ENCODE results near the gene SRSF10. TPM values are rescaled to one million over a fixed set of nuclear protein-coding genes. Genes with fewer than 3 reads are reported as not detected.
"Not testable (repeated sequence)": the region's sequence is repeated elsewhere in the genome, so short reads cannot be mapped to it uniquely, and the experiment has no call there.

The SRSF10 gene
- total and polyA plus RNA-seq, 2 experiments from 2014 or later: 99.4 to 121 TPM

DNA sequence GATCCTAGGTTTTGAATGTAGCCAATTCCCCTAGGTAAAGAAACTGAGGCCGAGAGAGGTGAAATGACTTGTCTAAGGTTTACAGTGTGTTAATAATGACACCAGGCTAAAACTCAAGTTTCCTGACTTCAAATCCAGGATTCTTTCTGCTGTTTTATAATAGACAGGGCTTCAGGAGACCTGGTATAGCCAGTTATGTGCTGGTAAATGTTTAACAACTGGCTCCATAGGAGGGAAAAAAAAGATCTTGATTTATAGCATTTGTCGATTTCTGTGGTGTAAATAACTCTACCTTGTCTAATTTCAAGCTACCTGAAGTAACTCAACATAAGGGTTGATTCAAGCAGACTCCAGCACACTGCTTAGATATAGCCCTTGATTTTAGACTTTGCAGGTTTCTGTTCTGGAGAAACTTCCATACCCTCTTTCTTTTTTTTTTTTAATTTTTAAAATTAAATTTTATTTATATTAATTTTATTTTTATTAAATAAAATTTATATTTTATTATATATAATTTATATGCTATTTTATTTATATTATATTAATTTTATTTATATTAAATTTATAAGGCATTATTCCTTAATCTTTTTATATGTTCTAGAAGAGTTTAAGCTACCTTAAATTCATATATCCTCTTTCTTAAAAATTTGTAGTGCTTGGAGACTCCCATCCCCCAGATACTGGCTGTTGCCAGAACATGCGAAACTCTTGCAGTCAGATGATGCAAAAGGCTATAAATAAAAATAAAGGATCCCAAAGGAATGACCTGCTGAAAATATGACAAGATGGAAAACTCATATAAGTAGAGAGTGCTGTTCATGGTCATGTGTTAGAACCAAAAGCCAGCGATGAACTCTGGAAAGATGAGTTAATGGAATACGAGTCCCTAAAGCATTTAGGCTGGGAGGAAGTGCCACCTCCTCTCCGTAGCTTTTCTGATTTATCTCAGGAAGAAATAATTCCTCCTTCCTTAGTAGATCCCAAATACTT is 35.4 kb upstream of the SRSF10 start:
- H3K79me2 ChIP-seq (ENCODE audit: insufficient read depth): no peaks in the 10 kb centered on the region
- H4K20me1 ChIP-seq (ENCODE audit: insufficient read depth): no peaks in the 10 kb centered on the region
- peaks cover 25% of the 10 kb centered on the region for H3F3A ChIP-seq (ENCODE audit: insufficient read depth)
- peak overlapping the region; percentile 88 for H3K27ac ChIP-seq
- in situ Hi-C loops (cut with MboI): no loop called here
- peak; percentile 92 for DNase-seq
- H3K4me2 ChIP-seq (ENCODE audit: unreplicated experiment): peak overlapping the region; percentile 67
- H3K4me3 ChIP-seq: peak overlapping the region; percentile 10; the same call in 1 of the 2 replicates
- H3K9me3 ChIP-seq (ENCODE audit: low read depth): no peaks in the 10 kb centered on the region
- no peak for TF ChIP-seq EZH2 (IDR thresholded peaks at IDR 0.05; ENCODE audit: insufficient read depth, poor library complexity, severe bottlenecking)
- TF ChIP-seq EZH2phosphoT487 (IDR thresholded peaks at IDR 0.05; ENCODE audit: insufficient read depth, low read depth): 0 out of 2 replicates have a peak, but pooled peaks have one; percentile 48
- H3K27me3 ChIP-seq (replicated peaks; ENCODE audit: insufficient read depth): no peaks in the 10 kb centered on the region
- no peaks in the 10 kb centered on the region for H3K9me2 ChIP-seq (ENCODE audit: insufficient read depth)
- WGBS, 2 experiments (ENCODE audit: low coverage in 1 of 2, low lambda C conversion rate in 2 of 2, missing lambda C conversion rate in 2 of 2): 27 to 33% methylated on average over 6 of the region's 6 CpGs
- H2AFZ ChIP-seq: peak overlapping the region; percentile 56
- H3K9ac ChIP-seq: peak overlapping the region; percentile 69
- H3K36me3 ChIP-seq (ENCODE audit: low read depth): no peaks in the 10 kb centered on the region
- H3K4me1 ChIP-seq (ENCODE audit: insufficient read depth): peaks cover 36% of the 10 kb centered on the region

DNA sequence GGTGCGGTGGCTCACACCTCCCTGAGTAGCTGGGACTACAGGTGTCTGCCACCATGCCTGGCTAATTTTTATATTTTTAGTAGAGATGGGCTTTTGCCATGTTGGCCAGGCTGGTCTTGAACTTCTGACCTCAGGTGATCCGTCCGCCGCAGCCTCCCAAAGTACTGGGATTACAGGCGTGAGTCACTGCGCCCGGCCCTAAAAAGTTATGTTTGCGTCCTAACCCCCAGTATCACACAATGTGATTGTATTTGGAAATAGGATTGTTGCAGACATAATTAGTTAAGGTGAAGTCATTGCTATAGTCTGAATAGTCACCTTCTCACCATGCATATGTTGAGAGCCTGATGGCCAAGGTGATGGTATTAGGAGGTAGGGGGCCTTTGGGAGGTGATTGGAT is 32.8 kb upstream of the SRSF10 start:
- H3K4me2 ChIP-seq (ENCODE audit: unreplicated experiment); H2AFZ ChIP-seq; H3K27me3 ChIP-seq (replicated peaks; ENCODE audit: insufficient read depth); H3K9me3 ChIP-seq (ENCODE audit: low read depth); DNase-seq; H4K20me1 ChIP-seq (ENCODE audit: insufficient read depth); H3K36me3 ChIP-seq (ENCODE audit: low read depth); in situ Hi-C loops (cut with MboI); H3K4me3 ChIP-seq; H3K9ac ChIP-seq; H3K79me2 ChIP-seq (ENCODE audit: insufficient read depth); H3K27ac ChIP-seq; H3K9me2 ChIP-seq (ENCODE audit: insufficient read depth): not testable (repeated sequence)
- H3K4me1 ChIP-seq (ENCODE audit: insufficient read depth): peaks cover 26% of the 10 kb centered on the region
- peaks cover 10% of the 10 kb centered on the region for H3F3A ChIP-seq (ENCODE audit: insufficient read depth)
- 95 to 96% methylated on average over 8 of the region's 8 CpGs for WGBS, 2 experiments (ENCODE audit: low coverage in 1 of 2, low lambda C conversion rate in 2 of 2, missing lambda C conversion rate in 2 of 2)

DNA sequence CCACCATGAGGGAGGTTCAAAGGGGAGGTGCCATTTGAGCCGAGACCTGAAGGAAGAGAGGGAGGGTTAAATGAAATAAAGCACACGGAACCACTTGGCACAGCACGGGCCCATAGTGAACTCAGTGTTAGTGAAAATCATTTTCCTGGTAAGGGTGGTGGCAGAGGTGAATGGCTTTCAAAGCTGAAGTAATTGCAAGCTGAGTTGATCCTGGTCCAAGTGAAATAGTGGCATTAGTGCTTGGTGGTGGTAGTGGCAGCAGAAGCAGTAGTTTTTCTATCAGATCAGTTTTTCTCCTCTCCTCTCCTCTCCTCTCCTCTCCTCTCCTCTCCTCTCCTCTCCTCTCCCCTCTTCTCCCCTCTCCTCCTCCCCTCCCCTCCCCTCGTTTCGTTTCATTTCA is 30.5 kb upstream of the SRSF10 start:
- H3K4me2 ChIP-seq (ENCODE audit: unreplicated experiment): no peak overlapping the region
- H3K79me2 ChIP-seq (ENCODE audit: insufficient read depth): no peaks in the 10 kb centered on the region
- H3K27ac ChIP-seq: no peak overlapping the region
- H4K20me1 ChIP-seq (ENCODE audit: insufficient read depth): no peaks in the 10 kb centered on the region
- WGBS, 2 experiments (ENCODE audit: low coverage in 1 of 2, low lambda C conversion rate in 2 of 2, missing lambda C conversion rate in 2 of 2): 51 to 63% methylated on average over 3 to 5 of the region's 5 CpGs
- no peaks in the 10 kb centered on the region for H3K36me3 ChIP-seq (ENCODE audit: low read depth)
- H3K9me2 ChIP-seq (ENCODE audit: insufficient read depth): no peaks in the 10 kb centered on the region
- no peak overlapping the region for H3K4me3 ChIP-seq
- no peak for DNase-seq
- in situ Hi-C loops (cut with MboI): no loop called here
- H2AFZ ChIP-seq: no peak overlapping the region
- H3F3A ChIP-seq (ENCODE audit: insufficient read depth): no peaks in the 10 kb centered on the region
- no peak overlapping the region for H3K9ac ChIP-seq
- no peaks in the 10 kb centered on the region for H3K9me3 ChIP-seq (ENCODE audit: low read depth)
- H3K4me1 ChIP-seq (ENCODE audit: insufficient read depth): peaks cover 13% of the 10 kb centered on the region
- TF ChIP-seq EZH2phosphoT487 (IDR thresholded peaks at IDR 0.05; ENCODE audit: insufficient read depth, low read depth) (no peak), EZH2 (IDR thresholded peaks at IDR 0.05; ENCODE audit: insufficient read depth, poor library complexity, severe bottlenecking) (no peak)
- H3K27me3 ChIP-seq (replicated peaks; ENCODE audit: insufficient read depth): no peaks in the 10 kb centered on the region

DNA sequence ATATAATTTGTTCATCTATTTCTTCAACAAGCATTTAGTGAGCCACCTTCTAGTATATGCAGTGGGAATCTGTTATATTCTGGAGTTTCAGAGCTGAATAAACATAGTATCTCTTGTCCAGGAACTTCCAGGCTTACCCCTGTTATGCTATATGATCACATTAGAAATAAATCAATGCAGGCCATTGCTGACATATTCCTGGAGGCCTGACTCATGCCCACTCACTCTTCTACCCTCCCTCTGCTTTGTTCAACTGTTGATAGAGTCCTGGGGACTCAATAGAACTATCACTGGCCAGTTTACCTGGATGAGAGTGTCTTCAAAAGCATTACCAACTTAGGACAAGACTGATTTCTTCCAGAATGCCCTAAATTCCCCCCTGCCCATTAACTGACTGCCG is 29.3 kb upstream of the SRSF10 start:
- Histone ChIP-seq H4K20me1 (ENCODE audit: insufficient read depth) (no peaks in the 10 kb centered on the region), H3K9ac (no peak overlapping the region), H3K27ac (no peak overlapping the region), H3K9me3 (ENCODE audit: low read depth) (no peaks in the 10 kb centered on the region), H2AFZ (no peak overlapping the region), H3K9me2 (ENCODE audit: insufficient read depth) (no peaks in the 10 kb centered on the region), H3K4me1 (ENCODE audit: insufficient read depth) (peaks cover 13% of the 10 kb centered on the region), H3K79me2 (ENCODE audit: insufficient read depth) (no peaks in the 10 kb centered on the region), H3F3A (ENCODE audit: insufficient read depth) (no peaks in the 10 kb centered on the region), H3K4me2 (ENCODE audit: unreplicated experiment) (no peak overlapping the region), H3K27me3 (replicated peaks; ENCODE audit: insufficient read depth) (no peaks in the 10 kb centered on the region), H3K36me3 (ENCODE audit: low read depth) (no peaks in the 10 kb centered on the region), H3K4me3 (no peak overlapping the region)
- TF ChIP-seq EZH2phosphoT487 (IDR thresholded peaks at IDR 0.05; ENCODE audit: insufficient read depth, low read depth): no peak
- in situ Hi-C loops (cut with MboI): no loop called here
- 46 to 50% methylated on average over 1 of the region's 1 CpG for WGBS, 2 experiments (ENCODE audit: low coverage in 1 of 2, low lambda C conversion rate in 2 of 2, missing lambda C conversion rate in 2 of 2)
- DNase-seq: peak; percentile 50

DNA sequence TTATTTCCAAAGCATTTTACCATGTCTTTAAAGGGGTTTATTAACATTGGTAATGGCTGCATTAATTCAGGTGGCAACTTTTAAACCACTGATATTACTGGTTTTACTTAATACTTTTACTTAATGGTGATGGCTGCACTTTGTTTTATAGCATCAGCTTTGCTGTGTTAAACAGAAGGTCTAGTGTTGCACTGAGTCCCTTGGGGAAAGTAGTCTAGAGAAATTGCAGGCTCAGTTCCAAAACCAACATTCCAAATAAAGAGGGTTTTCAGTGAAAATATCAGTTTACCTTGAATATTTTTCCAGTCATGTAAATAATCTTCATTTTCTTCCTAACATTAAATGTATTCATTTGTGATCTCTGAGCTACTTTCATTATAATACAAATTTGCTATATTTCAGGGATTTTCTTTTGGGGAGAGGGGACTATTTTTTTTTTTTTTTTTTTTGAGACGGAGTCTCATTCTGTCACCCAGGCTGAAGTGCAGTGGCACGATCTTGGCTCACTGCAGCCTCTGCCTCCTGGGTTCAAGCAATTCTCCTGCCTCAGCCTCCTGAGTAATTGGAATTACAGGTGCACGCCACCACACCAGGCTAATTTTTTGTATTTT is 28.6 kb upstream of the SRSF10 start:
- H2AFZ ChIP-seq; H3K9me3 ChIP-seq (ENCODE audit: low read depth); H3K9me2 ChIP-seq (ENCODE audit: insufficient read depth); H3K27me3 ChIP-seq (replicated peaks; ENCODE audit: insufficient read depth); H3F3A ChIP-seq (ENCODE audit: insufficient read depth); H3K79me2 ChIP-seq (ENCODE audit: insufficient read depth); H3K4me3 ChIP-seq; in situ Hi-C loops (cut with MboI); H3K36me3 ChIP-seq (ENCODE audit: low read depth); H3K9ac ChIP-seq; H4K20me1 ChIP-seq (ENCODE audit: insufficient read depth); H3K27ac ChIP-seq: not testable (repeated sequence)
- peaks cover 15% of the 10 kb centered on the region for H3K4me1 ChIP-seq (ENCODE audit: insufficient read depth)
- peak; percentile 61 for DNase-seq
- H3K4me2 ChIP-seq (ENCODE audit: unreplicated experiment): peak overlapping the region; percentile 37
- 77% methylated on average over 3 of the region's 3 CpGs for WGBS, 2 experiments (ENCODE audit: low coverage in 1 of 2, low lambda C conversion rate in 2 of 2, missing lambda C conversion rate in 2 of 2)

All from GM23248 (cell line).